ENCODE results near the gene CISTR.
A peak's percentile ranks its signal among the peaks of the same experiment; 100 is the strongest.

CISTR gene

GRCh38 chr12:53756300-53757100, 4.7 kb upstream of the CISTR start:
- H3K4me1 ChIP-seq (ENCODE audit: control insufficient read depth, low read length), result peaks cover 69% of the 10 kb centered on the region
- H3K27ac ChIP-seq (ENCODE audit: low read depth, low read length), result peak overlapping the region; percentile 96
- peak overlapping the region; percentile 85 for H3K4me3 ChIP-seq (ENCODE audit: low read length)
- H3F3A ChIP-seq (ENCODE audit: control insufficient read depth, insufficient read depth), result peaks cover 32% of the 10 kb centered on the region
- H3K4me2 ChIP-seq (ENCODE audit: low read length), result peak overlapping the region; percentile 87
- TF ChIP-seq EZH2phosphoT487 (IDR thresholded peaks at IDR 0.05; ENCODE audit: borderline replicate concordance, low read length), result no peak
- H3K9me3 ChIP-seq (ENCODE audit: control insufficient read depth, insufficient read depth, low read length), result no peaks in the 10 kb centered on the region
- peaks cover 73% of the 10 kb centered on the region for H3K79me2 ChIP-seq (ENCODE audit: control insufficient read depth, low read length)
- no peaks in the 10 kb centered on the region; the same call in 1 of the 2 replicates for H4K20me1 ChIP-seq (ENCODE audit: control insufficient read depth, insufficient read depth, low read depth, low read length)
- peaks cover 15% of the 10 kb centered on the region for H3K36me3 ChIP-seq (ENCODE audit: control insufficient read depth, low read length)
- H3K27me3 ChIP-seq (ENCODE audit: control insufficient read depth, low read length), result no peaks in the 10 kb centered on the region
- H3K9me2 ChIP-seq (replicated peaks; ENCODE audit: control insufficient read depth, low read length), result no peaks in the 10 kb centered on the region

- TF ChIP-seq EZH2phosphoT487 (IDR thresholded peaks at IDR 0.05; ENCODE audit: borderline replicate concordance, low read length), result no peak
- no peak for TF ChIP-seq CTCF (IDR thresholded peaks at IDR 0.05; ENCODE audit: low read depth, low read length, poor library complexity, severe bottlenecking)
- no peaks in the 10 kb centered on the region for H3K9me2 ChIP-seq (replicated peaks; ENCODE audit: control insufficient read depth, low read length)
- peaks cover 75% of the 10 kb centered on the region for H3K4me1 ChIP-seq (ENCODE audit: control insufficient read depth, low read length)
- H3K4me3 ChIP-seq (ENCODE audit: low read length), result peak overlapping the region; percentile 85
- peaks cover 69% of the 10 kb centered on the region for H3K79me2 ChIP-seq (ENCODE audit: control insufficient read depth, low read length)
- H3K27ac ChIP-seq (ENCODE audit: low read depth, low read length), result peak overlapping the region; percentile 96
- no peaks in the 10 kb centered on the region; the same call in 1 of the 2 replicates for H4K20me1 ChIP-seq (ENCODE audit: control insufficient read depth, insufficient read depth, low read depth, low read length)
- peak overlapping the region; percentile 87 for H3K4me2 ChIP-seq (ENCODE audit: low read length)
- H3K27me3 ChIP-seq (ENCODE audit: control insufficient read depth, low read length), result no peaks in the 10 kb centered on the region
- H3K36me3 ChIP-seq (ENCODE audit: control insufficient read depth, low read length), result peaks cover 15% of the 10 kb centered on the region
- H3F3A ChIP-seq (ENCODE audit: control insufficient read depth, insufficient read depth), result peaks cover 32% of the 10 kb centered on the region
- H3K9me3 ChIP-seq (ENCODE audit: control insufficient read depth, insufficient read depth, low read length), result no peaks in the 10 kb centered on the region
Measured at GRCh38 chr12:53755893-53756292, 4.1 kb upstream of the CISTR start.

GRCh38 chr12:53755451-53755891, 3.7 kb upstream of the CISTR start:
- peaks cover 15% of the 10 kb centered on the region for H3K36me3 ChIP-seq (ENCODE audit: control insufficient read depth, low read length)
- H3K27ac ChIP-seq (ENCODE audit: low read depth, low read length), result peak overlapping the region; percentile 96
- no peaks in the 10 kb centered on the region for H3K27me3 ChIP-seq (ENCODE audit: control insufficient read depth, low read length)
- no peaks in the 10 kb centered on the region for H3K9me3 ChIP-seq (ENCODE audit: control insufficient read depth, insufficient read depth, low read length)
- H3K4me2 ChIP-seq (ENCODE audit: low read length), result peak overlapping the region; percentile 87
- peaks cover 69% of the 10 kb centered on the region for H3K79me2 ChIP-seq (ENCODE audit: control insufficient read depth, low read length)
- TF ChIP-seq EZH2phosphoT487 (IDR thresholded peaks at IDR 0.05; ENCODE audit: borderline replicate concordance, low read length), result no peak
- peak; percentile 77 for TF ChIP-seq CTCF (IDR thresholded peaks at IDR 0.05; ENCODE audit: low read depth, low read length, poor library complexity, severe bottlenecking)
- H3K9me2 ChIP-seq (replicated peaks; ENCODE audit: control insufficient read depth, low read length), result no peaks in the 10 kb centered on the region
- H3F3A ChIP-seq (ENCODE audit: control insufficient read depth, insufficient read depth), result peaks cover 34% of the 10 kb centered on the region
- peaks cover 80% of the 10 kb centered on the region for H3K4me1 ChIP-seq (ENCODE audit: control insufficient read depth, low read length)
- no peaks in the 10 kb centered on the region; the same call in 1 of the 2 replicates for H4K20me1 ChIP-seq (ENCODE audit: control insufficient read depth, insufficient read depth, low read depth, low read length)
- peak overlapping the region; percentile 85 for H3K4me3 ChIP-seq (ENCODE audit: low read length)

All from DOHH2 (cell line).